ACC112 (cell line): ENCODE data around the gene TAF5L.

Experiments used
- H2AFZ ChIP-seq: fragments of 200-600 bp; sonication (generic); one replicate; pipeline ENCODE4 v1.6.0; 2017; ENCODE audit warnings: antibody characterized with exemption, low read length; ENCODE audit not compliant: unreplicated experiment
- H3K27ac ChIP-seq: fragments of 200-600 bp; sonication (generic); 2 replicates; pipeline ENCODE4 v1.5.1; 2014; ENCODE audit warnings: low read depth, mild to moderate bottlenecking, antibody characterized with exemption, low read length, moderate library complexity
- H3K27me3 ChIP-seq: fragments of 200-600 bp; sonication (generic); 2 replicates; pipeline ENCODE4 v1.6.1; 2014; ENCODE audit warnings: mild to moderate bottlenecking, antibody characterized with exemption, low read length, moderate library complexity, mixed read lengths; ENCODE audit not compliant: insufficient read depth
- H3K36me3 ChIP-seq: fragments of 200-600 bp; sonication (generic); 2 replicates; pipeline ENCODE4 v1.6.1; 2016; ENCODE audit warnings: mild to moderate bottlenecking, antibody characterized with exemption, low read length, moderate library complexity, mixed read lengths; ENCODE audit not compliant: insufficient read depth
- H3K4me1 ChIP-seq: fragments of 200-600 bp; sonication (generic); one replicate; pipeline ENCODE4 v1.6.1; 2016; ENCODE audit warnings: low read length, mixed read lengths; ENCODE audit not compliant: insufficient read depth, unreplicated experiment, control insufficient read depth
- H3K4me3 ChIP-seq: fragments of 200-600 bp; sonication (generic); 2 replicates; pipeline ENCODE4 v1.5.1; 2014; ENCODE audit warnings: mild to moderate bottlenecking, low read depth, low read length
- H3K79me2 ChIP-seq: fragments of 200-600 bp; sonication (generic); one replicate; pipeline ENCODE4 v1.6.0; 2016; ENCODE audit warnings: low read length; ENCODE audit not compliant: control insufficient read depth, unreplicated experiment, insufficient read depth

Gene TAF5L

DNA sequence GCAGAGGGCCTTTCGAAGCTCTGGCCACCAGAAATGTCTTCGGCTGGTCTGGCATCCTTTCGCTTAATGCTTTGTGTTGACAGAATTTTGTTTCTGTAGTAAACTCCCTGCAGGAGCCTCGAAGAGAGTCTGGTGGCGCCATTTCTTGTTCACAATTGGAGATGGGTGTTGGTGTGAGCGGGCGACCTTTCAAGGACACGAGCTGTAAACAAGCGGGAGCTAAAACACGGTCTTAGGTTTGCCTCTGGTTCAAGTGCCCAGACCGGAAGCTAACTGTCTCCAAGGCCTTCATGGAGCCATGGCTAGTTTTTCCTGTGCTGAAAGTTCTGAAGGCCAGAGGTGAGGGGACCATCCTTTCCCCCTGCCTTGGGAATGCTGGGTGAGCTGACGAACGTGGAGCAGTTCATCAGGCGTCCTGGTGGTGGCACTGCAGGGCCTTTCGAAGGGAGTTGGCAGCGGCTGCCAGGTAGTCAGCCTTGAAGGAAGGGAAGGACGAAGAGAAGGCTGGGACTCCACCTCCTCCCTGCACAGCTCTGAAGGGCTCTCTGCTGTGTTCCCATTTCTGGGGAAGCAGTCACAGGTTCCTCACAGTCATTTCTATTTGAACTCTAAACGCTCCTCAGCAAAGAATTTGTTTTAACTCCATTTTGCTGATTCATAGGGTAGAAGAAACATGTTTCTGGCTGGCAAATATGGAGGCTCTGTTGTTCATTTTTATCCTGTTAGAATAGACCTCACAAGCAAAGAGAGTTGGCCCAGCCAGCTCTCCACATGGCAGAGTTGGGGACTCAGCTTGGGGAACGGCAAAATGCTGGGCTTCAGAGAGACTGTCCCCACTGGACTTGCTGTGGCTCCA, 35.3 kb upstream of the TAF5L start:
- H3K27ac ChIP-seq, result no peak overlapping the region
- H3K27me3 ChIP-seq, result no peaks in the 10 kb centered on the region
- no peaks in the 10 kb centered on the region for H3K79me2 ChIP-seq
- H3K4me1 ChIP-seq, result peaks cover 6% of the 10 kb centered on the region
- no peak overlapping the region for H2AFZ ChIP-seq
- no peak overlapping the region for H3K4me3 ChIP-seq
- no peaks in the 10 kb centered on the region for H3K36me3 ChIP-seq

DNA sequence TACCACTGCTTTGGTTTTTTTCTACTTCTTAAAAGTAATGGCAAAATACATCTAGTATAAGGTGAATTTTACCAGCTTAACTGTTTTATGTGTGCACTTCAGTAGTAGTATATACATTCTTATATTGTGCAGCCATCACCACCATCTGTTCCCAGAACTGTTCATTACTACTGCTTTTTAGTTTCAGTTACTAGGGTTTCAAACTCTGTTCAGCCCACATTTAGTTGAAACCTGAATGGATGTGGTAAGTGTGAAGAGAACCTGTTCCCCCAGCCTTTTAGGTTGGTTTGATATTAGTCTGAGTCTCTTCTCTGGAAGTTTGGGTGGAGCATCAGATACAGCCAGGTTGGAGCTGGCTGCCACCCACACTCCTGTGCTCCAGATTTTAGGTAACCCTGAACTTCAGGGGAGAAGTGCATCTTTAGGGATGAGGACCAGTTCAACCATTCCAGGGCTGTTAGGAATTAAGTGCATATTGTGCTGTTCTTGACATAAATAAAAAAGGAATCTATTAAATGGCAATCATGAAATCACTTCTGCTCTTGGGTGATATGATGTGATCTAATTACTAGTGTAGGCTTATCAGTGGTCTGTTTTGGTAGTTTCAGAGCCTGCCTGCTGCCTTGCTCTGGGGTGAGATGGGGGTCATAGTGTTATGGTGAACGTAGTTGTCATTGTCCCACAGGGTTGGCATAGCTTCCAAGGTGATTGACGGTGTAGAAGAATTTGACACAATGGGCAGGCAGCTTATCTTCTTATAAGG, 32.3 kb upstream of the TAF5L start:
- no peaks in the 10 kb centered on the region for H3K27me3 ChIP-seq
- H3K27ac ChIP-seq, result no peak overlapping the region
- H2AFZ ChIP-seq, result no peak overlapping the region
- H3K4me3 ChIP-seq, result no peak overlapping the region
- no peaks in the 10 kb centered on the region for H3K4me1 ChIP-seq
- no peaks in the 10 kb centered on the region for H3K79me2 ChIP-seq
- no peaks in the 10 kb centered on the region for H3K36me3 ChIP-seq

DNA sequence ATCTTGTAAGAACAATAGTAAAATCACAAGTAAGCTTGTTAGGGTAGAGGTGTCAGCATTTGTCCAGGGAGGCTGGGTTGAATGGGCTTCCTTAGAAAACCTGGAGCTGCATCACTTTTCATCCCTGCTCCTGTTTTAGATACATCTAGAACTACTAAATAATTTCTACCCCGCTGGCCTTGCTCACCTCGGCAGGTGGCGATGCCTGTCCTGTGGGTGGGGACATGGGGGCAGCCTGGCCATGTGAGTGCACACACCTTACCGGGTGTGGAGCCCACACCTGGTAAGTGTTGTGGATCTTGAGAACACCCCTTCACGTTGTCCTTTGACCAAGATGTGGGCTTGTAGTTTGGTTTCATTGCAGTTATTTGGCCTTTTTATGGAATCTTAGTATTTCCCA, 29.9 kb upstream of the TAF5L start:
- no peaks in the 10 kb centered on the region for H3K79me2 ChIP-seq
- H2AFZ ChIP-seq, result no peak overlapping the region
- no peak overlapping the region for H3K27ac ChIP-seq
- H3K27me3 ChIP-seq, result no peaks in the 10 kb centered on the region
- H3K4me3 ChIP-seq, result no peak overlapping the region
- peaks cover 8% of the 10 kb centered on the region; the same call in 1 of the 2 replicates for H3K36me3 ChIP-seq
- no peaks in the 10 kb centered on the region for H3K4me1 ChIP-seq

DNA sequence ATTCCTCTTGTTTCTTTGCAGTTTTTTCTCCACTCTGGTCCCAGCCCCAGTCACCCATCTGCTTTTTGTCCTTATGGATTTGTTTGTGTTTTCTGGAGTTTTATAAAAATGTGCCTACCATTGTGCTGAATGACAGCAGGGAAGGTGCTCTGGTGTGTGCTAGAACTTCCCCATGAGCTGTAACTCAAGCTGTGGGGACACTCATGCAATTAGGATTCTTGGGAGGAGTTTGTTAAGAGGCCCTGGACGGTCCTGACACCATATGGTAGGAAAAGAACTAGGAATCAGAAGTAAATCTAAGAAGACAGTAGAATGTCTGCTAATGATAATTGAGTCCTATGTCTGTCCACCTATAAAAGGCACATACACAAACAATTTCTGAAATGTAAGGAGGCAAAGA, 27.5 kb upstream of the TAF5L start:
- no peaks in the 10 kb centered on the region for H3K27me3 ChIP-seq
- H3K36me3 ChIP-seq, result peaks cover 13% of the 10 kb centered on the region; the same call in 1 of the 2 replicates
- H3K27ac ChIP-seq, result no peak overlapping the region
- H3K4me1 ChIP-seq, result no peaks in the 10 kb centered on the region
- H3K79me2 ChIP-seq, result no peaks in the 10 kb centered on the region
- no peak overlapping the region for H2AFZ ChIP-seq
- H3K4me3 ChIP-seq, result no peak overlapping the region

DNA sequence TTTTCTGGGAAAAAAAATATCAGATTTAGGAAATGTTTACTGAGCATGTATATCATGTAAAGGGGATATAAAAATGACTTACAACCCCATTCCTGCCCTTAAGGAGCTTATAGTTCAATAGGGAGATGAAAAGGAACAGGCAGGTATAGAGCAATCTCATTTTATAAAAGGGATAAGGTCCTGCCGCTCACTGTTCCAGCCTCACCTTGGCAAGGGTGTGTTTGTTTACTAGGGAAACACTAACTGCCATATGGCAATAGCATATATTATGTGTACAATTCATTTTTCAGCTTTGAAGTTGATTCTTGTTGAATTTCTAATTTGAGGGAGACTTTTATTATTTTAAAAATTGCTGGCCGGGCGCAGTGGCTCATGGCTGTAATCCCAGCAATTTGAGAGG, 25.6 kb upstream of the TAF5L start:
- Histone ChIP-seq H3K4me1 (no peaks in the 10 kb centered on the region), H3K36me3 (peaks cover 20% of the 10 kb centered on the region), H3K27me3 (no peaks in the 10 kb centered on the region), H2AFZ (no peak overlapping the region), H3K79me2 (no peaks in the 10 kb centered on the region), H3K27ac (no peak overlapping the region), H3K4me3 (no peak overlapping the region)

DNA sequence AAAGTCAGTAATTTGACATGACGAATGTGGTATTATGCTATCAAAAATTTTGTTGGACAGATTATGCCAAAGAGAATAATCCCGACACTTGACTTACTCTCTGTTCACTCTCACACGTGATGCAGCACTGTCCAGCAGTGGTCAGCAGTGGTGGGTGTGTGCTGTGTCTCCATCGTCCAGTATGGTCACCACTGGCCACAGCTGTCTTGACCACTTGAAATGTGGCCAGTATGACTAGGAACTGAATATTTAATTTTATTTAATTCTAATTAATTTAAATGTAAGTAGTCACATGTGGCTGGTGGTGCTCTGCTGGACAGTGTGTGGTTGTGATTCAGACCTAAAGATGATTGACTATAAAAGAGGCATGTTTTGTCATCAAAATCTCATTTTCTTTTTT, 24.1 kb upstream of the TAF5L start:
- H3K27me3 ChIP-seq, result no peaks in the 10 kb centered on the region
- no peak overlapping the region for H3K27ac ChIP-seq
- peaks cover 20% of the 10 kb centered on the region for H3K36me3 ChIP-seq
- no peak overlapping the region for H2AFZ ChIP-seq
- no peak overlapping the region for H3K4me3 ChIP-seq
- no peaks in the 10 kb centered on the region for H3K4me1 ChIP-seq
- no peaks in the 10 kb centered on the region for H3K79me2 ChIP-seq

DNA sequence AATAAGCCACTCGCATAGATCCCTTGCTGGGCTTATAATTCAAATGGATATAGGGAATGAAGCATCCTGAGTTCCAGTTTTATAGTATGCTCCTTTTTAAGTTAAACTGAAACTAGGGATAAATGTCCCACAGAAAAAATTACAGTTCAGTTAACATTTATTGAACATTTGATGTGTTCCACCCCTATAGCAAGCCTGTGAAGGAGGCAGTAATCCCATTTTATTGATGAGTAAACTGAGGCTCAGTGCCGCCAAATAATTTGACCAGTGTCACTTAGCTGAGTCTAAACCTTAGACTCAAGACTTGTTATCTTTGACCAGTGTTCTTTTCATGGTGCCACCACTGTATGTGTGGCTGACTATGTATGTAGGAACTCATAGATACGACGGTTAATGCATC, 22.5 kb upstream of the TAF5L start:
- Histone ChIP-seq H3K27me3 (no peaks in the 10 kb centered on the region), H3K4me1 (no peaks in the 10 kb centered on the region), H3K36me3 (peaks cover 20% of the 10 kb centered on the region), H3K27ac (no peak overlapping the region), H3K79me2 (no peaks in the 10 kb centered on the region), H2AFZ (no peak overlapping the region), H3K4me3 (no peak overlapping the region)

DNA sequence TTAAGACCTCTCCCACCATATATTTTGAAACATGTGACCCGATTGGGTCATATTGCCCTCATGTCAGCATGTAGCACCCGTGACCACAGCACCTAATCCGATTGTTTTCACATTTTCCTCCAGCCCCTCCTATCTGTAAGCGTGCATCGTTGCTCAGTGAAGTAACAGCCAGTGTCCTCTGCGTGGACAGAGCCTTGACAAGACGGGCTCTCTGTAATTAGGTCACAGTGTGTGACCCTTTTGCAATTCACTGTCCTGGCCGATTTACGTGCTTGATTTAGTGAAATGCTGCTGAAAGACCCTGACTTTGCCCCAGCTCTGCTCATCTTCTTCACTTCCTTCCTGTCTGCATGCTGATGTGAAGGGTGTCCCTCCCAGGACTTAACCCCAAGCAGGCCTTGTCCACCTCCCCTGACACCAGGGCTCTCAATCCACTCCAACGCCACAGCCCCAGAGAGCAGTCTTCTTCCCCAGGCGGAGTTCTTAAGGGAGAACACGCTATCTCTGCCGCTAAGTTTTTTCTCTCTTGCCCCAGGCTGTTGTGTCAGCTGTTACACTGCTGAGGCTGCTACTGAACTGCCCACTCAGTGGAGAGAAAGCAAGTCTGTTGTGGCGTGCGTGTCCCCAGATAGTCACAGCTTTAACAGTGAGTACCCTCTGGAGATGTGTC, 19.5 kb upstream of the TAF5L start:
- Histone ChIP-seq H3K36me3 (peaks cover 11% of the 10 kb centered on the region), H3K4me3 (no peak overlapping the region), H3K79me2 (peaks cover 6% of the 10 kb centered on the region), H2AFZ (no peak overlapping the region), H3K4me1 (no peaks in the 10 kb centered on the region), H3K27me3 (no peaks in the 10 kb centered on the region), H3K27ac (no peak overlapping the region)

DNA sequence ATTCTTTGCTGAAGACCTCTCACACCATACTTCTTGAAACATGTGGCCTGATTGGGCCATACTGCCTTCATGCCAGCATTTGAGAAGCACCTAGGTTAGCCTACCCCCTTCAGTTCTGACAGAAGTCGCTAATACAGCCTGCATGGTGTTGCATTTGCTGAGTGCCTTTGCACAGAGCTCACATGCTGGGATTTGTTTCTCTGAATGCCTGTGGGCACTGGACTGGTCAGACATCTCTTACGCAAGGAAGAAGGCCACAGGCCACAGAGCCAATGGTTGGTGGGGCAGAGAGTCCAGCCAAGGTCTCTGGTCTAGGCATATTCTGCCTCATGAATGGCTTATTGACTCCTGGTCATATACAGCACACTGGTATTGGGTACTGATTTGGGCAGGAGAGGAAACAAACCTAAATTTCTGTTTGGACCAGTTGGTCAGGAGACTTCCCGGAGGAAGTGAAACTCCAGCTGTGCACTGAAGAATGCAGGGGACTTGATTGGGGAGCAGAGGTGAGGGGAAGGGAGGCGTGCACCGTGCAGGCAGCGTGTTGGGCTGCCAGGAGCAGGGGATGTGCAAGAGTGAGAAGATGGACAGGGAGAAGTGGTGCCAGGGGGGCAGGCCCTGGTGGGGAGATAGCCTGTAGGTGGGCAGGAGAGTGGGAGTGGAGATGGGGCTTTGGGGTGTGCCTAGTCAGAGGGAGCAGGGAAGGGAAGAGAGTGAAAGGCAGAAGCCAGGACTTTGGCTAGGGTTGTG, 18.2 kb upstream of the TAF5L start:
- Histone ChIP-seq H2AFZ (no peak overlapping the region), H3K27ac (no peak overlapping the region), H3K27me3 (no peaks in the 10 kb centered on the region), H3K4me1 (no peaks in the 10 kb centered on the region), H3K4me3 (no peak overlapping the region), H3K36me3 (peaks cover 11% of the 10 kb centered on the region), H3K79me2 (peaks cover 9% of the 10 kb centered on the region)

DNA sequence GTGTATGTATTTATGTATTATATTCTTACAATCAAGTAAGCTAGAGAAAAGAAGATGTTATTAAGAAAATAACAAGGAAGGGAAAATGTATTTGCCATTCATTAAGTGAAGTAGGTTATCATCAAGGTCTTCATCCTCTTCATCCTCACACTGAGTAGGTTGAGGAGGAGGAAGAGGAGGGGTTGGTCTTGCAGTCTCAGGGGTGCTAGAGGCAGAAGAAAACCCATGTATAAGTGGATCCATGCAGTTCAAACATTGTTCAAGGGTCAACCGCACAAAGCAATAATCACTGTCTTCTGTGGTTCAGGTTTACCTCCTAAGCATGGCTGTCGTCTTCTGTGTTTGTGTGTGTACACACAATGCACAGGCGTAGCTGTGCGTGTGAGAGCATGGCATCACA, 17.0 kb upstream of the TAF5L start:
- Histone ChIP-seq H3K36me3 (peaks cover 2% of the 10 kb centered on the region; the same call in 1 of the 2 replicates), H2AFZ (no peak overlapping the region), H3K27me3 (no peaks in the 10 kb centered on the region), H3K79me2 (peaks cover 15% of the 10 kb centered on the region), H3K4me1 (no peaks in the 10 kb centered on the region), H3K4me3 (no peak overlapping the region), H3K27ac (no peak overlapping the region)
